ENCODE measurements around the gene ATP8B3.

Gene ATP8B3

DNA sequence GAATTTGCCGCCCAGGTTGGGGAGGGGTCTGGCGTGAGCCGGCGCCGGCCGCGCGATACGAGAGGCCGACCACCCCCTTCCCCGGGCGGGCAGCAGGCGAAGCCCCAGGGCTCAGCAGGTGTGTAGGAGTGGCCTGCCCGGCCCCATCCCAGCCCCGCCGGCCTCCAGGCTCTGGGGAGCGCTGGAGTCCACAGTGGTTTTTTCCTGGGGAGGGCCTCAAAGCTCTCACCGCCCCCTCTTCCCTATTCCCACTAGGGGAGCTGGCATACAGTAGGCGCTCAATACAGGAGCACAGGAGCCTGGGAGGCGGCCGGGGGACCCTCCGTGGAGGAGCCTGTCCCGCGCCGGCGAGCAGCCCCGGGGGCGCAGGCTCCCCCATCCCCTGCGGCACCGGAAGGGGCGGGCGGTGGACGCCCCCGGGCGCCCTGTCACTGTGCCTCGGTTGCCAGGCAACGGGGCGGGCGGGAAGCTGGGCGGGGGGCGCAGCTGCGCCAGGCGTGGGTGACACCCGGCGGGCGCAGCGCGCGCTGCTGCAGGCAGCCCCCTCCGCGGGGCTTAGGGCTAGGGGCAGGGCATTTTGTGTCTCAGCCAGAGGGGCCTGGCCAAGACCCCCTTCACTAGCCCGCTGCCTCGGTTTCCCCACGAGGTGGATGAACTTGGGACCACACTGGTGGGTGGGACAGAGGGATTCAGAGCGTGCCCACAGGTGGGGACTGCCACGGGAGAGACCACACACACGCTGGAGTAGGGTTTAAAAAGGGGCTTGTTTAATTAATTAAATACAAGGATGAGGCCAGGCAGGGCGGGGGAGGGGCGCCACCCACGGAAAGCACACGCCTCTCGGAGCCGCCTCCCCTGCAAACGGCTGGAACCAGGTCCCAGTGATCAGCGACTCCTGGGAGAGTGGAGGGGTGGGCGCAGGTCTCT lies 39.8 kb upstream of the ATP8B3 start:
- DNase-seq (ENCODE audit: low read depth) = peak; percentile 64

DNA sequence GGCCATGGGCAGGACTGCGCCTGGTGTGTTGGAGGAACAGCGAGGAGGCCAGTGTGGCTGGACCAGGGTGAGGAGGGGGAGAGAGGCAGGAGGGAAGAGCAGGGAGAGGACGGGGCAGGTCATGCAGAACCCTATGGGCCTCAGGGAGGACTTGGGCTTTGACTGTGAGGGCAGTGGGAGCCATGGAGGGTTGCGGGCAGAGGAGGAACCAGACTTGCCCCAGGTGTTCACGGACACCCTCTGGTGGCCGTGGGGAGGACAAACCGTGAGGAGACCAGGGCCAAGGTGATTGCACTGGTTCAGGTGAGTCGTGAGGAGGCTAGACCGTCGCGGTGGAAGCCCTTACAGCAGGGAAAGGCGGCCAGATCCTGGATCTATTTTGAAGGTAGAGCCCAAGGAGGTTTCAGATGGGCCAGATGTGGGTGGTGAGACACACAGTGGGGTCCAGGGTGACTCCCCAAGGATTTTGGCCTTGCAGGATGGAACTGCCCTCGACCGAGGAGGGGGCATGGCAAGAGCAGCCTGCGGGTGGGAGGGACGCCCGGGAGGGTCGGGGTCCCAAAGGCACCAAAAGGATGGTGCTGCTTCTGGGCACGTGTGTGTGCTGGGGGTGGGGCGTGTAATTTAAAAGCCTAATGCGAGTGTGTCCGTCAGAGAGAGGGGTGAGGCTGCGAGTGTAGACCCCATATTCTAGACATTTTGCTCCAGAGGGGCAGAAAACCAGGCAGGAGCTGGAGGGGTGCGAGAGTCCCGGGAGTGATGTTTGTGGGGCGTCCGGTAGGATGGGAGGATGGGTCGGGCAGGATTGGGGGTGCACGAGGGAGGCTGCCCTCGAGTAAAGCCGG lies 39.0 kb upstream of the ATP8B3 start:
- no peak for DNase-seq (ENCODE audit: low read depth)

GRCh38 chr19:1849886-1850398 lies 37.9 kb upstream of the ATP8B3 start:
- DNase-seq (ENCODE audit: low read depth) = no peak

DNA sequence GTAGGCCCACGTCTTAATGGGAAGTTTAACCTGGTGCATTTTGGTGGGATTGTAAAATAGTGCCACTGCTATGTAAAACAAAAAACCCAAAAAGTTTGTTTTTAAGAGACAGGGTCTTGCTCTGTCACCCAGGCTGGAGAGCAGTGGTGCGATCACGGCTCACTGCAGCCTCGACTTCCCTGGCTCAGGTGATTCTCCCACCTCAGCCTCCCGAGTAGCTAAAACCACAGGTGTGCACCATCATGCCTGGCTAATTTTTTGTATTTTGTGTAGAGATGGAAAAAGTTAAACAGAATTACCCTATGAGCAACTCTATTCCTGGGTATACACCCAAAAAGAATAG lies 37.0 kb upstream of the ATP8B3 start:
- no peak for DNase-seq (ENCODE audit: low read depth)

- peak; percentile 99 for DNase-seq (ENCODE audit: low read depth)
Observed at GRCh38 chr19:1848399-1849131, 36.5 kb upstream of the ATP8B3 start, which contains the start of gene REXO1. Gene REXO1, minus strand, starts transcription at chr19:1848483. Its CDS starts 125 bp downstream, at chr19:1848358.

DNA sequence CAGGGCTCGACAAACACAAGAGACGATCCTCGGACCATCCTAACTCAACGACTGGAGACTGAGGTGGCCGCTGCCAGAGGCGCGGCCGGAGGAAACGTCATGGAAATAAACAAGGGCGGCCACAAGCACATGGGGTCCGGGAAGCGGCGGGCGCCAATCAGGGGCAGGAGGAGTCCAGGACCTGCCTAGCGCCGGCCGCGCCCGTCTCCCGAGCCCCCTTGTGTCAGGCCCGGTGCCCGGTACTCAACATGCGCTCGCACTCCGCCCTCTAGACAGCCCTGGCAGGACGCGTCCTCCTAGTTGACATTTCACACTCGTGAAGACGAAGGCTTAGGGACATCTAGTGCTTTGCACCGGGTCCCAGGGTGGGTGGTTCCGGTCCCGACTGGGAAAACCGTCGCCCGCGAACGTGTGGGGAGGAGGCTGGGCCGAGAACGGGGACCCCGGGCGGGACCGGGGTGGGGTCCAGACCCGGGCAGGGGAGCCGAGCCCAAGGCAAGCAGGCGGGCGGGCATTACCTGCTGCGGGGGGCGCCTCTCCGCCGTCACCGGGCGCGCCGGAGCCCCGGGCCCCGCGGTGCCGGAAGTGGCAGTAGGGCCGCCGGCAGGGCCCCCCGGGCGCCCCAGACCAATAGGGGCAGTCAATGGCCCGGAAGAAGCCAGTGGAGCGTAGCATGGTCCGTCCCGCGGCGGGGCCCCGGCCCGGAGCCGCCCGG lies 35.8 kb upstream of the ATP8B3 start:
- no peak for DNase-seq (ENCODE audit: low read depth)

- DNase-seq (ENCODE audit: low read depth) = no peak
Observed at GRCh38 chr19:1847348-1847683, 35.2 kb upstream of the ATP8B3 start.

DNA sequence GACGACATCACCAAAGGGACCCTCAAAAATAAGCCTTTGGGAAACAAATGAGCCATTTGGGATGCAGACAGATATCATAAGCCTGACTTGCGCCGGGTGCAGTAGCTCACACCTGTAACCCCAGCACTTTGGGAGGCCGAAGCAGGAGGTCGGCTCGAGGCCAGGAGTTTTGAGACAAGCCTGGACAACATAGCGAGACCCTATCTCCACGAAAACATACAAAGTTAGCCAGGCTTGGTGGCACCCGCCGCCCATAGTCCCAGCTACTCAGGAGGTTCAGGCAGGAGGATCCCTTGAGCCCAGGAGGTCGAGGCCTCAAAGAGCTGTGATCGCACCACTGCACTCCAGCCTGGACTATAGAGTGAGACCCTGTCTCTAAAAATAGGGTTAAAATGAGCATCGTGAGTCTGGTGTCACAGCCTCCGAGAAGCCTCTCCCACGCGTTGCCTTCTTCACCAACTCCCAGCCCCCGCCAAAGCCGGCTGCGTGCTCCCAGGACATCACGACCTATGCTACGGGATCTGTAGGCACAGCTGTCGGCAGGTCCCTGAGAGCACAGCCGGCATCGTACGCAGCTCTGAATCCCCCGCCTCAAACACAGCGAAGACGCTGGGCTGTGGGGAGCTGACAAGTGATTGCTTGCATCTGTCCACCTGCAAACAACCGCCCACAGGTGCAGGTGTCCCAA lies 34.6 kb upstream of the ATP8B3 start:
- DNase-seq (ENCODE audit: low read depth) = no peak

GRCh38 chr19:1845642-1846041 lies 33.6 kb upstream of the ATP8B3 start:
- no peak for DNase-seq (ENCODE audit: low read depth)

DNA sequence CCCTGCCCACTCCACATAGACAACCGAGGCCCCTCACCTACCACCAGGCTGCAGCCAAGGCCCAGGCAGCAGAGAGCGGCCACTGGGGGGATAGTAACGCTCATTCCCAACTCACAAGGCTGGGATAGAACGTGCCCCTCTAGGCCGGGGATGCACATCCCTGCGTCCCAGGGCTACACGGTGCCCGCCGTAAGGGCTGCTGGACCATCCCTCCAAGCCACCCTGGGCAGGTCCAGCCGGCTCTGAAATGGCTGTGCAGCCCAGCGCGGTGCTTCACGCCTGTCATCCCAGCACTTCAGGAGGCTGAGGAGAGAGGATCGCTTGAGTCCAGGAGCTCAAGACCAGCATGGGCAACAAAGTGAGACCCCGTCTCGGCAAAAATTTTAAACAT lies 33.0 kb upstream of the ATP8B3 start:
- DNase-seq (ENCODE audit: low read depth) = no peak

- DNase-seq (ENCODE audit: low read depth) = no peak
Observed at GRCh38 chr19:1844513-1845124, 32.5 kb upstream of the ATP8B3 start.

GRCh38 chr19:1843646-1844394 lies 31.7 kb upstream of the ATP8B3 start:
- no peak for DNase-seq (ENCODE audit: low read depth)

- no peak for DNase-seq (ENCODE audit: low read depth)
Observed at GRCh38 chr19:1843116-1843515, 31.0 kb upstream of the ATP8B3 start.

DNA sequence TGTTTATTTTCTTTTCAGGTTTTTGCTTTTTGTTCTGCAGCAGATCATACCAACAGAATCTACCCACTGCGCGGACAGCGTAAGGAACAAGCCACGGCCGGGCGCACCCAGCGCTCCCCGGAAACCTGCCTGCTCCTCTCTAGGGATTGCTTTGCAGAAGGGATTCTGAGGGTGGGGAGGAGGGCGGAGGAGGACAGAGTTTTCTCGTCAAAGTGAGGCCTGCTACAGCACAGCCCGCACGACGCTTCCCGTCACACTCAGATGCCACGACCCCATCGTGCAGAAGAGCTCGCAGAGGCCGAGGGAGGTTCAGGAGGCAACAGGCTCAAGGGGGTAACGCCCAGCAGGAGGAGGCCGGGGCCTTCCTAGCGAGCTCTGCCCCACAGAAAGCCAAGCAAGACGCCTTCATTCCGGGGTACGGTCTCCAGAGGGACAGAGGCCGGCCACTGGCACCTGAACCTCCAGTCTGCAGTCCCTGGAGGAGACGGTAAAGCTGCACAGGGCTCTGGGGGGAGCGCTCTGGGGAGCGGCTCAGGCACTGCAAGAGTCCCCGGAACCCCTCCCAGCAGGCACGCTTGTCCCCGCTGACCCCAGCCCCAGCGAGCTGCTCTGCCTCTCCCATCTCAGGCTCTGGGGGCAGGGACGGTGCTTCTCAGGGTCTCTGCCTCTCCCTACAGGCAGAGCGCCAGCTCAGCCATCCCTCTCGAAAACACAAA lies 29.3 kb upstream of the ATP8B3 start:
- no peak for DNase-seq (ENCODE audit: low read depth)

DNA sequence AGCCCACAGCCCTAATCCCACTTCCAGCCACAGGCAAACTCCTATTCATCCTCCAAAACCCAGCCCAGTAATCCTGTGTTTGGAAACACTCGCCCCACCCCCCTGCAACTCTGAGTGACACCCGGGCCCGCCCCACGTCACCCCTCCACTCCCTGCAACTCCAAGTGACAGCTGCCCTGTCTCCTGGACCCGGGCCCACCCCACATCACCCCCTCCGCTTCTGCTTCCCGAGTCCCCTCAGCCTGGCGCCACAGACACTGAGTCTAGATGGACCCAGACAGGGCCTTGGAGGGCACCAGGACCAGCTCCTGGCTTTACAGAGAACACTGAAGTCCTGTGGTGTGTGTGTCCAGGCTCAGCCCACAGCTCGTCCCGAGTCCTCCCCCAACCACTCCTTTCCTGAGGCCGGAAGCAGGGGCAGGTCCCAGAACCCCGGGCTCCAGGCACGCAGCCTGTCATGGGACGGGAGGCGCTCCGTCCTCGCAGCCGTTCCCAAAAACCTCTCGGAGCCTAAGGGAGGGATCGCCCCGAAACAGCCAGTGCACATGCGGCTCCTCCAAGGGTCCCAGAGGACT lies 28.6 kb upstream of the ATP8B3 start:
- no peak for DNase-seq (ENCODE audit: low read depth)

GRCh38 chr19:1839658-1840540 lies 27.8 kb upstream of the ATP8B3 start:
- no peak for DNase-seq (ENCODE audit: low read depth)

DNA sequence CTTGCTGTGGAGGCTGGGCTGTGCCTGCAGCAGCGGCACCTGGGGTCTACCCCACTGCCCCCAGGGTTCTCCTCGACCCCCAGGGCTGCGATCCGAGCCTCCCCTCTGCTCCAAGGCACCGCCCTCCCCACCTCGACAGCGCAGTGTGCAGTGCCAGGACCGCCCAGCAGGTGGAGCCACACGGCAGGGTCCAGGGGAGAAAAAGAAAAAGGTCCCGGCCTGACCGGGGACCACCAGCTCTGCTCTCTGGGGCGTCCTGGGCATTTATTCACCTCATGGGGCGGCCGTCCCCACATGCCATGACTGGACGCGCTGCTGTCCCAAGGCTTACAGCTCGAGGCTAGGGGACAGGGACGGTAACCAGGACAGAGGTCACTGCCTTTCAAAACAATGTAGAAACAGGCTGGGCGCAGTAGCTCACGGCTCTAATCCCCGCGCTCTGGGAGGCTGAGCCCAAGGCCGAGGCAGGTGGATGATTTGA lies 25.6 kb upstream of the ATP8B3 start:
- peak; percentile 53 for DNase-seq (ENCODE audit: low read depth)

GRCh38 chr19:1837222-1837565 lies 25.1 kb upstream of the ATP8B3 start:
- no peak for DNase-seq (ENCODE audit: low read depth)

Measured in activated T-cell treated with anti-CD3 and anti-CD28 coated beads for 1 hour (primary cell).